HEK293 (cell line): ENCODE data around the gene FSIP1.
A peak's percentile ranks its signal among the peaks of the same experiment; 100 is the strongest.

Experiments used
- BCL11B ChIP-seq: fragments of 450-650 bp; formaldehyde crosslinking; IDR thresholded peaks from 2 replicates; pipeline ENCODE4 v1.5.1; 2016; ENCODE audit warnings: low read depth, missing biosample characterization, missing genetic modification characterization
- GLIS2 ChIP-seq: fragments of 450-650 bp; formaldehyde crosslinking; IDR thresholded peaks from 2 replicates; pipeline ENCODE4 v1.5.1; 2016; ENCODE audit warnings: missing biosample characterization, missing genetic modification characterization
- HOXC10 ChIP-seq: sonication (generic); formaldehyde crosslinking; IDR thresholded peaks from 2 replicates; pipeline ENCODE4 v1.8.1; 2023; ENCODE audit warnings: mild to moderate bottlenecking, missing genetic modification reagents
- KLF8 ChIP-seq: fragments of 450-650 bp; formaldehyde crosslinking; IDR thresholded peaks from 2 replicates; pipeline ENCODE4 v1.5.1; 2016; ENCODE audit warnings: missing biosample characterization, missing genetic modification characterization
- OVOL3 ChIP-seq: fragments of 450-650 bp; formaldehyde crosslinking; IDR thresholded peaks from 2 replicates; pipeline ENCODE4 v1.5.1; 2016; ENCODE audit warnings: missing biosample characterization, missing genetic modification characterization
- PRDM10 ChIP-seq: fragments of 450-650 bp; formaldehyde crosslinking; IDR thresholded peaks from 2 replicates; pipeline ENCODE4 v1.5.1; 2016; ENCODE audit warnings: missing biosample characterization, missing genetic modification characterization
- SETDB1 ChIP-seq: IDR thresholded peaks from one replicate; pipeline ENCODE4 v1.6.1; 2017; ENCODE audit warnings: mild to moderate bottlenecking, low read length, moderate library complexity, mixed read lengths; ENCODE audit not compliant: insufficient read length
- SP3 ChIP-seq: fragments of 450-650 bp; formaldehyde crosslinking; IDR thresholded peaks from 2 replicates; pipeline ENCODE4 v1.5.1; 2016; ENCODE audit warnings: missing biosample characterization, missing genetic modification characterization
- YY1 ChIP-seq: fragments of 450-650 bp; formaldehyde crosslinking; IDR thresholded peaks from 2 replicates; pipeline ENCODE4 v1.5.1; 2018; ENCODE audit warnings: missing biosample characterization, missing genetic modification characterization
- ZBTB11 ChIP-seq: fragments of 450-650 bp; formaldehyde crosslinking; conservative IDR thresholded peaks from 2 replicates; pipeline ENCODE4 v1.5.1; 2016; ENCODE audit warnings: low read depth, missing biosample characterization, missing genetic modification characterization
- ZBTB8A ChIP-seq: fragments of 450-650 bp; formaldehyde crosslinking; IDR thresholded peaks from 2 replicates; pipeline ENCODE4 v1.5.1; 2016; ENCODE audit warnings: missing biosample characterization, missing genetic modification characterization
- ZEB2 ChIP-seq: fragments of 450-650 bp; formaldehyde crosslinking; IDR thresholded peaks from 2 replicates; pipeline ENCODE4 v1.5.1; 2016; ENCODE audit warnings: missing biosample characterization, missing genetic modification characterization
- ZFHX2 ChIP-seq: fragments of 450-650 bp; formaldehyde crosslinking; conservative IDR thresholded peaks from 2 replicates; pipeline ENCODE4 v1.5.1; 2016; ENCODE audit warnings: missing biosample characterization, missing genetic modification characterization
- ZFP69B ChIP-seq: fragments of 450-650 bp; formaldehyde crosslinking; IDR thresholded peaks from 2 replicates; pipeline ENCODE4 v1.5.1; 2016; ENCODE audit warnings: missing biosample characterization, missing genetic modification characterization
- ZIC2 ChIP-seq: fragments of 450-650 bp; formaldehyde crosslinking; IDR thresholded peaks from 2 replicates; pipeline ENCODE4 v1.5.1; 2016; ENCODE audit warnings: missing biosample characterization, missing genetic modification characterization
- ZNF10 ChIP-seq: fragments of 450-650 bp; formaldehyde crosslinking; IDR thresholded peaks from 2 replicates; pipeline ENCODE4 v1.5.1; 2017; ENCODE audit warnings: missing biosample characterization, missing genetic modification characterization
- ZNF114 ChIP-seq: fragments of 450-650 bp; formaldehyde crosslinking; IDR thresholded peaks from 2 replicates; pipeline ENCODE4 v1.5.0; 2017; ENCODE audit warnings: missing biosample characterization, missing genetic modification characterization
- ZNF146 ChIP-seq: fragments of 450-650 bp; formaldehyde crosslinking; IDR thresholded peaks from 2 replicates; pipeline ENCODE4 v1.5.1; 2016; ENCODE audit warnings: missing biosample characterization, missing genetic modification characterization
- ZNF2 ChIP-seq: fragments of 450-650 bp; formaldehyde crosslinking; IDR thresholded peaks from 2 replicates; pipeline ENCODE4 v1.5.1; 2016; ENCODE audit warnings: missing biosample characterization, missing genetic modification characterization
- ZNF324 ChIP-seq: fragments of 450-650 bp; formaldehyde crosslinking; IDR thresholded peaks from 2 replicates; pipeline ENCODE4 v1.5.1; 2016; ENCODE audit warnings: missing biosample characterization, missing genetic modification characterization
- ZNF37A ChIP-seq: fragments of 450-650 bp; IDR thresholded peaks from 2 replicates; pipeline ENCODE4 v1.5.1; 2018; ENCODE audit warnings: missing biosample characterization, missing genetic modification characterization
- ZNF624 ChIP-seq: fragments of 450-650 bp; formaldehyde crosslinking; IDR thresholded peaks from 2 replicates; pipeline ENCODE4 v1.5.1; 2017; ENCODE audit warnings: missing biosample characterization, missing genetic modification characterization
- ZNF629 ChIP-seq: fragments of 450-650 bp; formaldehyde crosslinking; IDR thresholded peaks from 2 replicates; pipeline ENCODE4 v1.5.1; 2017; ENCODE audit warnings: missing biosample characterization, missing genetic modification characterization
- ZSCAN30 ChIP-seq: fragments of 450-650 bp; IDR thresholded peaks from 2 replicates; pipeline ENCODE4 v1.5.1; 2018; ENCODE audit warnings: missing biosample characterization, mild to moderate bottlenecking, missing genetic modification characterization, moderate library complexity
- TF ChIP-seq, protein P1 (sequence below): fragments of 450-650 bp; IDR thresholded peaks from 2 replicates; pipeline ENCODE4 v1.5.1; 2018; ENCODE audit warnings: missing biosample characterization, mild to moderate bottlenecking, missing genetic modification characterization
- TF ChIP-seq, protein P2 (sequence below): fragments of 450-650 bp; formaldehyde crosslinking; optimal IDR thresholded peaks from 2 replicates; pipeline ENCODE3; 2016; ENCODE audit warnings: missing biosample characterization, mild to moderate bottlenecking, missing genetic modification characterization
- TF ChIP-seq, protein P3 (sequence below): fragments of 450-650 bp; formaldehyde crosslinking; IDR thresholded peaks from 2 replicates; pipeline ENCODE4 v1.5.1; 2016; ENCODE audit warnings: missing biosample characterization, missing genetic modification characterization
- TF ChIP-seq, protein P4 (sequence below): fragments of 450-650 bp; formaldehyde crosslinking; IDR thresholded peaks from 2 replicates; pipeline ENCODE4 v1.5.1; 2016; ENCODE audit warnings: missing biosample characterization, missing genetic modification characterization

The FSIP1 gene

DNA sequence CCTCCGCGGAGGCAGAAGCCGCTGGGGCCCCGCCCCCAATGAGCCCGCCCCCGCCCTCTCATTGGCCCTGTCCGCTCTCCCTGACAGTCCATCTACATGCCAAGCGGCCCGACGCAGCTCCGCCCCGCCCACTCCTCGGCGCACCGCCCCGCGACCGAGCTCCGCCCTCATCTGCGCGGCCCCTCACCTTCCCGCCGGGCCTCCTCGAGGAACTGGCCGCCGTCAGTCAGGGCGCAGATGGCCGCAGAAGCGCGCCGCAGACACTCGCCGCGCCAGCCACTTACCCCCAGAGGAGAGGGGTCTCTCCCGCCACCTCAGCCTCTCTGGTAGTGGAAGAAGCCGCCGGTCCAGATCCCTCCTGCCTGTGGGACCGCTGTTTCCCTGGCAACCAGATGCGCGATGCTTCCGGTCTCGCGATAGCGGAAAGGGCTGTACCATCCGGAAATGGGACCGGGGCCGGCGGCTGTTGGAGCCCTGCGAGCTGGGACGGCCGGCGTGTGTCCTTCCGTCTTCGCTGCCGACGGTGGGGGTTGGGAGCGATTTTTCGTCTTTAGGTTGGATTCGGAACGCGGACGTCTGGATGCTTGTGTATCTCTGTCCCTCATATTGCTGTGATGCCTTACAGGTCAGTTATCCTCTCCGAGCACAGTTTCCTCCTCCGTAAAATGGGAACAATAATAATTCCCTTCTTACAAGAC, at the start of gene FSIP1 (continued):
- TF ChIP-seq, protein P1, sequence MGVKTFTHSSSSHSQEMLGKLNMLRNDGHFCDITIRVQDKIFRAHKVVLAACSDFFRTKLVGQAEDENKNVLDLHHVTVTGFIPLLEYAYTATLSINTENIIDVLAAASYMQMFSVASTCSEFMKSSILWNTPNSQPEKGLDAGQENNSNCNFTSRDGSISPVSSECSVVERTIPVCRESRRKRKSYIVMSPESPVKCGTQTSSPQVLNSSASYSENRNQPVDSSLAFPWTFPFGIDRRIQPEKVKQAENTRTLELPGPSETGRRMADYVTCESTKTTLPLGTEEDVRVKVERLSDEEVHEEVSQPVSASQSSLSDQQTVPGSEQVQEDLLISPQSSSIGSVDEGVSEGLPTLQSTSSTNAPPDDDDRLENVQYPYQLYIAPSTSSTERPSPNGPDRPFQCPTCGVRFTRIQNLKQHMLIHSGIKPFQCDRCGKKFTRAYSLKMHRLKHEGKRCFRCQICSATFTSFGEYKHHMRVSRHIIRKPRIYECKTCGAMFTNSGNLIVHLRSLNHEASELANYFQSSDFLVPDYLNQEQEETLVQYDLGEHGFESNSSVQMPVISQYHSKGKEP: no peak
- TF ChIP-seq GLIS2 (tag by site-specific recombination) (peak; percentile 75), ZNF624 (tag by site-specific recombination) (no peak), YY1 (tag by site-specific recombination) (0 out of 2 replicates have a peak, but pooled peaks have one; percentile 17), SETDB1 (no peak), ZEB2 (peak; percentile 63), SP3 (tag by site-specific recombination) (peak; percentile 68), ZNF37A (no peak), OVOL3 (tag by site-specific recombination) (no peak), ZBTB8A (tag by site-specific recombination) (no peak; the same call in 1 of the 2 replicates), KLF8 (peak; percentile 78; the same call in 1 of the 2 replicates), ZNF324 (tag by site-specific recombination) (0 out of 2 replicates have a peak, but pooled peaks have one; percentile 19), ZNF146 (tag by site-specific recombination) (no peak), ZSCAN30 (tag by site-specific recombination) (peak; percentile 14; the same call in 1 of the 2 replicates), ZNF10 (tag by site-specific recombination) (no peak; the same call in 1 of the 2 replicates), ZNF629 (0 out of 2 replicates have a peak, but pooled peaks have one; percentile 43), PRDM10 (tag by site-specific recombination) (peak; percentile 98), ZNF114 (no peak), ZFP69B (tag by site-specific recombination) (peak; percentile 21; the same call in 1 of the 2 replicates), HOXC10 (CRISPR knock-in tag) (no peak), ZBTB11 (peak; percentile 91), BCL11B (tag by site-specific recombination) (no peak), ZNF2 (tag by site-specific recombination) (peak; percentile 27; the same call in 1 of the 2 replicates), ZIC2 (tag by site-specific recombination) (0 out of 2 replicates have a peak, but pooled peaks have one; percentile 19), ZFHX2 (tag by site-specific recombination) (peak; percentile 24; the same call in 1 of the 2 replicates)
- TF ChIP-seq, protein P2, sequence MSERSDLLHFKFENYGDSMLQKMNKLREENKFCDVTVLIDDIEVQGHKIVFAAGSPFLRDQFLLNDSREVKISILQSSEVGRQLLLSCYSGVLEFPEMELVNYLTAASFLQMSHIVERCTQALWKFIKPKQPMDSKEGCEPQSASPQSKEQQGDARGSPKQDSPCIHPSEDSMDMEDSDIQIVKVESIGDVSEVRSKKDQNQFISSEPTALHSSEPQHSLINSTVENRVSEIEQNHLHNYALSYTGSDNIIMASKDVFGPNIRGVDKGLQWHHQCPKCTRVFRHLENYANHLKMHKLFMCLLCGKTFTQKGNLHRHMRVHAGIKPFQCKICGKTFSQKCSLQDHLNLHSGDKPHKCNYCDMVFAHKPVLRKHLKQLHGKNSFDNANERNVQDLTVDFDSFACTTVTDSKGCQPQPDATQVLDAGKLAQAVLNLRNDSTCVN (tag by site-specific recombination): peak; percentile 78
- TF ChIP-seq, protein P3, sequence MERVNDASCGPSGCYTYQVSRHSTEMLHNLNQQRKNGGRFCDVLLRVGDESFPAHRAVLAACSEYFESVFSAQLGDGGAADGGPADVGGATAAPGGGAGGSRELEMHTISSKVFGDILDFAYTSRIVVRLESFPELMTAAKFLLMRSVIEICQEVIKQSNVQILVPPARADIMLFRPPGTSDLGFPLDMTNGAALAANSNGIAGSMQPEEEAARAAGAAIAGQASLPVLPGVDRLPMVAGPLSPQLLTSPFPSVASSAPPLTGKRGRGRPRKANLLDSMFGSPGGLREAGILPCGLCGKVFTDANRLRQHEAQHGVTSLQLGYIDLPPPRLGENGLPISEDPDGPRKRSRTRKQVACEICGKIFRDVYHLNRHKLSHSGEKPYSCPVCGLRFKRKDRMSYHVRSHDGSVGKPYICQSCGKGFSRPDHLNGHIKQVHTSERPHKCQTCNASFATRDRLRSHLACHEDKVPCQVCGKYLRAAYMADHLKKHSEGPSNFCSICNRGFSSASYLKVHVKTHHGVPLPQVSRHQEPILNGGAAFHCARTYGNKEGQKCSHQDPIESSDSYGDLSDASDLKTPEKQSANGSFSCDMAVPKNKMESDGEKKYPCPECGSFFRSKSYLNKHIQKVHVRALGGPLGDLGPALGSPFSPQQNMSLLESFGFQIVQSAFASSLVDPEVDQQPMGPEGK (tag by site-specific recombination): peak; percentile 64
- TF ChIP-seq, protein P4, sequence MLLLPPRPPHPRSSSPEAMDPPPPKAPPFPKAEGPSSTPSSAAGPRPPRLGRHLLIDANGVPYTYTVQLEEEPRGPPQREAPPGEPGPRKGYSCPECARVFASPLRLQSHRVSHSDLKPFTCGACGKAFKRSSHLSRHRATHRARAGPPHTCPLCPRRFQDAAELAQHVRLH (tag by site-specific recombination): peak; percentile 49
